Activated CD4-positive, alpha-beta T cell treated with anti-CD3 and anti-CD28 coated beads for 48 hours (primary cell): Measurements from ENCODE around the gene IQGAP2.

Source experiments
- DNase-seq: peaks from one replicate; pipeline ENCODE4 v3.0.0-alpha.2; 2020

The IQGAP2 gene

DNA sequence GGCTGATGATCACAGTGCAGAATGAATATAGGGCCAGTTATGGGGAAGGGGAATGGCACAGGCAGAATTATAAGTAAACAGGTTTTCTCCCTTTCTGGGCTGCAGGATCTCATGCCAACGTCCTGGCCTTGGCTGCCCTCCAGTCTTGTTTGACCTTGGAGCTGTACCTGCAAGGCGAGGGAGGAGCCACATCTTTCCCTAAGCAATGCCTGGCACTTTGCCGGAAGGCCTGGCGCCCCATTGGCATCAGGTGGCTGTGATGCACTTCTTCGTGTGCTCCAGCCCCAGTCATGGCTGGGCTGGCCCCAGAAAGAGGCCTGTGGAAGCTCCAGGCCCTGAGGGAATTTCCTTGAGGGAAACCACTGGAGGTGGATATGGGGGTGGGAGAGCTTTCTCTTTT is 16.7 kb upstream of the IQGAP2 start:
- DNase-seq: no peak

DNA sequence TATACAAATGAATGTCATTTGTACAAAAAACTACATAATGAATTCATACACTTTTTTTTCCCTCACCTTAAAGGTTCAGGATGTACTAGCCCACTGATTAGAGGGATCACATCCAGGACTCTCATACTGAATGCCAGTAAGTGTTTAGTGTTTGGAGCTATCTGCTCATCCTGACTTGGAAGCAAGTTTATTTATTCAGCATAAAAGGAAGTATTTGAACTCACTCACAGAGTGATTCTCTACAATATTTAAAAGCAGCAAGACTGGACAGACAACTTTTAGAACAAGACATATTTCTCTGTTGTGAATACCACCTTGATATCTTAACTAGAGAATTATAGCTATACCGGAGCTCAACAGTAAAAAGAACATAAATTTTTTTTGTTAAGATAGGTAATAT is 14.8 kb upstream of the IQGAP2 start:
- DNase-seq: no peak

DNA sequence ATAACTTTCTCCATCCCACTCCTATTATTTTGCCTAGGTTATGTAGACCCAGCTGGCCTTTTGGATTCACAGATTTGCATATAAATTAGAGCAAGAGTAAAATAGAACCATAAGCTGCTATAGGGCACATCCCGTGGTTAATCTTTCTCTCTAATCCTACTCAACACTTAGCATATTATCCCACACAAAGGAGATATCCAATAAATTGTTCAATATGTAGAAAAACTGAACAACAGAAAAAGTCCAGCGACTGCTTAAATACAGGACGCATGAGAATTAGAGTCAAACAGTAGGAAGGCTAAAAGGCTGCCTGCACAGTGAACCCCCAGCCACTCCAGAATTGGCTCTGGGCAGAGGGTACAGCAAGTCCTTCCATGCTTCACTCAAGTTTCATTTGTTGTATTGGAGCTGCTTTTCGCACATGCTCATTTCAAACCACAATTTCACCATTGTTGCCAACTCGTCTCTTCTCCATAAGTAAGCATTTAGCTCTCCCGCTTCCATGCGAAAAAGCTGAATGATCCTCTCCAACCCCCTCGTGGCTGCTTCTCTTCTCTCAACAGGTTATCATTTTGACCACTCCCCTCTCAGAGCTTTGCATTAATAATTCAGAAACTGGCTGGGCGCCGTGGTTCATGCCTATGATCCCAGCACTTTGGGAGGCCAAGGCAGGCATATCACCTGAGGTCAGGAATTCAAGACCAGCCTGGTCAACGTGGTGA is 14.1 kb upstream of the IQGAP2 start:
- DNase-seq: no peak

DNA sequence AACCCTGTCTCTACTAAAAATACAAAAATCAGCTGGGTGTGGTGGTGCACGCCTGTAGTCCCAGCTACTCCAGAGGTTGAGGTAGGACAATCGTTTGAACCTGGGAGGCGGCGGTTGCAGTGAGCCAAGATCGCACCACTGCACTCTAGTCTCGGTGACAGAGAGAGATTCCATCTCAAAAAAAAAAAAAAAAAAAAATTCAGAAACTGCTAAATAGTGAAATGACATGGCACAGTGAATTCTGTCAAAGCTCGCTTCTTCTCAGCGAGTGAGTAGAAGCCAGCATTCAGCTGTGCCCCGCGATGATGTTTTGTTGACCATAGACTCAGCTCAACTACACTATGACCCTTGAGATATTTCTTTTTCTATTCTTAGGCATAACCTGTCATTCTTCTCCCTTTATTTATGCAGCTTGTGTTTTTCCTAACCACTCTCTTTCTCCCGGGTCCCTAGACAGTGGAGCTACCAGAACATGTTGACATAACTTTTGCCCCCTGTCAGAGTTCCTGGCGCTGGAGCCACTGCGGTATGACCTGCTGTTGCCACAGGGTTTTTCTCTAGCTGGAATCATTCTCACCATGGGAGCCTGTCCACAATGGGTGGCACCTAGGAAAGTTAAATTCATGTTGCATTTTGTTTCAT is 13.5 kb upstream of the IQGAP2 start:
- DNase-seq: no peak

DNA sequence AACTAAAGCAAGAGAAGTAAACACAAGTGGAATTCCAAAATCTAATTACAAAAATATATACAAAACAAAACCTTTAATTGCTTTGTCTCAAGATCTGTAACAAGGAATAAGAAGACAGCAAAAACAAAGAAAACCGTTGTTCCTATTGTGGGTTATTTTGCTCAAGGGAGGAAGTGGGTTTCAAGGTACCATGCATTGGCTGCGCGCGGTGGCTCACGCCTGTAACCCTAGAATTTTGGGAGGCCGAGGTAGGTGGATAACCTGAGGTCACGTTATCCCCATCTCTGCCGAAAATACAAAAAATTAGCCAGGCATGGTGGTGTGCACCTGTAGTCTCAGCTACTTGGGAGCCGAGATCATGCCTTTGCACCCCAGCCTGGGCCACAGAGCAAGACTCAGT is 12.1 kb upstream of the IQGAP2 start:
- no peak for DNase-seq

DNA sequence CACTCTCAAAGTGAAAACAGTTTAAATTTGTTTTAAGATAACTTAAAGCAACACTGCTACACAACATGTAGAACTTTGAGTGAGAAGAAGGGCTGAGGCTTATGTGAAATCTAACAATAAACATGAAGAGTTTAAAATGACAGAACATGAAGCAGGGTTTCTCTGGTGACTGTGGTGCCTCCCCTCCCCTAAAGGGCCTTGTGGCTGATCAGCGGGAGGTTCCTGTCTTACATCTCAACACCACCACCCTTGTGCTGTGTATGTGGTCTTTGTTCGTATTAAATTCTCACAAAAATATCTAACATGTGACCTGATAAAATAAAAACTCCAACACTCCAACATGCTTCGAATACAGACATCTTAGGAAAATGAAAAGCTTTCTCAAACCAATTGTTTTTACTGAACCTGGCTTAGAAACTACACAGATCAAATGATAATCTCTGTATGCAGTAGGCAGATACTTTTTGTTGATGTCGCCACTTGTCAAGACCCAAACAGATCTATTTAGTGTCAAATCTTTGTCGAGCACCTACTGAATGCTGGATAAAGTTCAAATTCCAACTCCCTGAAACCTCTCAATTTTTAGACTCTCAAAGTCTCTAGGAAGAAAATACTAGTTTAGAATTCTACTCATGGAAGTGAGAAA is 9.9 kb upstream of the IQGAP2 start:
- DNase-seq: no peak

DNA sequence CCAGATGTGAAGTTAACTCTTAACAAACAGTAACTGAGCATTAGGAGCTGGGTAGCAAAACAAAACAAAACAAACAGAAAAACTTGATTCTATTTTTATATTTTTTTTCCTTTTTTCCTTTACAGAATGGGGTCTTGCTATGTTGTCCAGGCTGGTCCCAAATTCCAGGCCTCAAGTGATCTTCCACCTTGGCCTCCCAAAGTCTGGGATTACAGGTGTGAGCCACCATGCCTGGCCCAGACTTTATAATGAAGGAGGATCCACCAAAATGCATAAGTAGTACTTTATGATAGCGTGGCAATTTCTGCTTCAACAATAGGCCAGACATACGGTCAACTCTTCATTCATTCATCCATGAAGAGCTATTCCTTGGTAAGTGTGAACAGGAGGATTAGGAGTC is 5.9 kb upstream of the IQGAP2 start:
- DNase-seq: no peak

DNA sequence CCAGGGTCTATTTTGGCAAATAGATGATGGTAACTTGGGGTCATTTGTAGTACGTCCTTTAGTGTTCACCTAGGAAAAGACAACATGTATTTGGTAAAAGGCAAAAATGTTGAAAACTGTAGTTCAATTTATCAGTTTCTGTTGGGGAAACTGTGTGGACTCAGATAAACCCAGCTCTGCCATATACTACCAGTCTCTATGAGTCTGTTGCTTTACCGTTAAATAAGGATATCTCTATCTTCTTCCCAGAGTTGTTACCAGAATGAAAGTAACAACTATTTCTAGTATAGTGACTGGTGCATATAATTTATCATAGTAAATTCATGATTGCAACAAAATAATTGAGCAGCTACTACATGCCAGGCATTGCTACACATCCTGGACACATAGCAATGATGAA is 3.8 kb upstream of the IQGAP2 start:
- DNase-seq: no peak

DNA sequence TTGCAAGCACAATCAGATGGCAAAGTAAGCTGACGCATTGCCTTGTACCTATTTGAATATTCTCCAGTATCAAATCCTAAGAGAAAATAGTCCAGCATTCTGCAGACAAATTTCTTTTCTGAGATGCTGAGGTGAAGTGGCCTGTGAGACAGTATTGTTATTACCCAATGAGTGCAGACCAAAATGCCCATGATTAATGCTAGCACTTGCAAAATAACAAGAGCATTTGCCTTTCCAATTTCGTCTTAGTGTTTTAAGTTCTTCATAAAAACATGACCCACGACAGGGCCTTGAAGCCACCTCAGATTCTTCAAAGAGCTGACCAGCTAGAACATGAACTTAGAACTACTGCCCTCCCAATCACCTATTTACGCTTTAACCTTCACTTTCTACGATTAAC is 2.6 kb upstream of the IQGAP2 start:
- no peak for DNase-seq

DNA sequence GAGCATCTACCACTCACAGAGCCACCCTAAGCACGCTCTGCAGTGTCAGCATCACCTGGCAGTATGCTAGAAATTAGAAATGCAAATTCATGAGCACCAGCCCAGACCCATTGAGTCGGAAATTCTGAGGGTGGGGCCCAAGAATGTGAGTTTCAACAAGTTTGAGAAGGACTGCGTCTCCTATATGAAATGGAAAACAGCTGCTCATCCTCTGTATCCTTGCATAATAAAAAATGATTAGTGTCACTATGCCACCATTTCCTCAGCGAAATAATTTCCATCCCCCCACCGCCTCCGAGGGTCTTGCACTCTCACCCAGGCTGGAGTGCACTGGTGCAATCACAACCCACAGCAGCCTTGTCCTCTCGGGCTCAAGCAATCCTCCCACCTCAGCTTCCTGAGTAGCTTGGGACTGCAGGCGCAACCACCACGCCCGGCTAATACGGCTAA is 1.3 kb upstream of the IQGAP2 start:
- peak; percentile 54 for DNase-seq

DNA sequence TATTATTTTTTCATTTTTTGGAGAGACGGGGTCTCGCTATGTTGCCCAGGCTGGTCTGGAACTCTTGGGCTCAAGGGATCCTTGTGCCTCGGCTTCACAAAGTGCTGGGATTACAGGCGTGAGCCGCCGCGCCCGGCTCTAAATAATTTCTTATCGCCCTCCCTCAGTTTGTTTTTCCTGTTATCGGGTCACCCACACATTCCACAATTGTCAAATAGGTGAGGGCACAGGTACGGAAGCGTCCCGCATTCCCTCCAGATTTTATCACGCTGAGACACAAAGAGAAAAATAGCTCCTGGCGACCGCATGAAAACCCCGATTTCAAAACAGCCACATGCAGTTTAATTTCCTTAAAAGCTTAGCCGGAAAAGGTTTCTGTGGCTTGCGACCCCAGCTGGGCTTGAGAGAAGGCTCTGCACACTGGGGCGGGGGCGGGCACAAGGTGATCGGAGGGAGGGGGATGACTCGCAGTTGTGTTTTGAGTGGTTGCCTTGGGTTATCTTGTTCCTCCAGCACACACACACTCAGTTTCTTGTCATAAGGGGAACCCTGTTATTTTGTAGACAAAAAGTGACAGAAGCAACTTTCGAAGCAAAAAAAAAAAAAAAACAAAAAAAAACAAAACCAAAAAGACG is 717 bp upstream of the IQGAP2 start:
- DNase-seq: peak; percentile 89

DNA sequence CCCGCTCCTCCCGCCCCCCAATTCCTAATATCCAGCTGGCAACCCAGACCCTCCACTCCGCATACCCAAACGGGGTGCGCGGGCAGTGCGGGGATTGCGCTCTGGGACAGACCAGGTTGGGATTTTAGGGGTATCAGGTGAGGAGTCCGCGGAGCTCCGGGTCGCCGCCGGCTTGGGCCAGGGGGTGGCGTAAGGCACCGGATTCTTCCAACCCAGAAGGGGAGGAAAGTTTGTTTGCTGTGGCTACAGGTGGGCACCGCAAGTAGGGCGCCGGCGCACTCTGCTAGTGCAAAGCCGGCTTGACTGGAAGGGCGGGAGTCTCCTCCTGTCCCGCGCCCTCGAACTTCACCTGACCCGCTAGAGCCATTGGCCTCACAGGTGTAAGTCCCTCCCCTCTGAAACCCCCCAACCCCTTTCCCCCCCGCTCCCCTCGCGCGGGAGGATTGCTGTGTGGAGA is 709 bp downstream of the IQGAP2 start:
- peak; percentile 77 for DNase-seq

DNA sequence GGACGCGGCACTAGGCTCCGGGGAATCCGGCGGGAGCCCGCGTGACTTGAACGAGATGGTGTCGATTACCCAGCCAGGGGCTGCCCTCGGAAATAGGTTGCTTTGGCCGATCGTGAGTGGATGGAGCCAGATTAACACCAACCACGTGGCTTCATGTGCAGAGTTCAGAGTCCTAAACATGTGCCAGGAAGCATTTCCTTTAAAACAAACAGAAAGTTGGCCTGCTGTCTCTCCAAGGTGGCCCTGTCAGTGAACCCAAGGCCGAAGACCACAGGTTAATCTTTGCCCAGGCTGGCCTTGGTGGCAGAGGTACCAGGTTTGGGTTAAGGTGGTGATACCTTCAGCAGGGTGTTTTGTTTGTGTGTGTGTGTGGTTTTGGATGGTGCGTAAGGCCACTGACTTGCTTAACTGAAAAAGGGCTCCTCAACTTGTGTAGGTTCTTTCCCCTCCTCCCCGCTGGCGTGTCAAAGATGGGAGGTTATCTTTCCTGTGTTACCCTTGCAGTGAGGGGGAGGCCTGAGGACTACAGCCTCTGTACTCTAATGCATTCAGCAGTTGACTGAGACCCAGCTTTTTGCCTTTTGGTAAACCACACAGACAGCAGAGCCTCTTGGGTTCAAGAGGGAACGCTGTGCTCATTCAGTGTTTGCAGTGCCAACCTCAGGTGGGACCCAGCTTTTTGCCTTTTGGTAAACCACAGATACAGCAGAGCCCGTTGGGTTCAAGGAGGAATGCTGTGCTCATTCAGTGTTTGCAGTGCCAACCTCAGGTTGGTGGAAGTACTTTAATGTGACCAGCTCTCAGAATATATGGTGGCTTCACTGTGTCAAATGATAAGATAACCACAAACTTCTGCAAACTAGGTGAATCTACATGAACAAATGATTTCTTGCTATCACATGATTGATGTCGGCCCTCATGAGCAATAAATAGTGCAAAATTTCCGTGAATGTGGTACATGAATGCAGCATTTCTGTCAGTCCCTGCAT is 1.4 kb downstream of the IQGAP2 start:
- DNase-seq: peak; percentile 83

DNA sequence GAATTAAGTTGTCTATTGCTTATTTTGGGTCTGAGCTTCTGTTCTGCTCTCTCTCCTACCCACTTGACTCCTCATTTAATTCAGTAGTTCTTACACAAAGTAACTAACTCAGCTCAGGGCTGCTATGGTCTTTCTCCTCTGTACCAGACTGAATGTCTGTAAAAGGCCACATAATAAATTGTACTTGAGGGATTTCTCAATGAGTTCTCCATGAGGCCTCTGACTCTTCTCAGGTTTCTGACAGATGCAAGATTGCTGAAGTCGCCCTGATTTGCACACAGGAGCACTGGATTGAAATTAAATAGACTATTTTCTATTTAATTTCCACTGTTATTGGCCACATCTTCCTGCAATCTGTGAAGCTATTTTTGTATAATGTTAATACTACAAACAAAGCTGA is 2.9 kb downstream of the IQGAP2 start:
- DNase-seq: no peak

DNA sequence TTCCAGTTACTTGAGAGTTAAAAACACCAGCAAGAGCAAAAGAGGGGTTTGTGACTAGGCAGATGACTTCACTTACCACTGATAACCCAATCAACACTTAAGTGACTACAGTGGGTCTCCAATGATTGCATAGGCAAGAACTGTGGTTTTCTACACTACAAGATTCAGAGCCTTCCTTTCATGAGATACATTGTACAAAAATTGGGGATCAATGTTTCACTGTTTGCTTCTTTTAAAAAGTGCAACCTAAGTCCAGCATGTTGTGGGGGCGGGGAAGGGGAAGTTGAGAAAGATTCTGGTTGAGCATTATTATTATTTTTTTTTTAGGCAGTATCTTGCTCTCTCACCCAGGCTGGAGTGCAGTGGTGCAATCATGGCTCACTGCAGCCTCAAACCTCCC is 3.6 kb downstream of the IQGAP2 start:
- DNase-seq: no peak

DNA sequence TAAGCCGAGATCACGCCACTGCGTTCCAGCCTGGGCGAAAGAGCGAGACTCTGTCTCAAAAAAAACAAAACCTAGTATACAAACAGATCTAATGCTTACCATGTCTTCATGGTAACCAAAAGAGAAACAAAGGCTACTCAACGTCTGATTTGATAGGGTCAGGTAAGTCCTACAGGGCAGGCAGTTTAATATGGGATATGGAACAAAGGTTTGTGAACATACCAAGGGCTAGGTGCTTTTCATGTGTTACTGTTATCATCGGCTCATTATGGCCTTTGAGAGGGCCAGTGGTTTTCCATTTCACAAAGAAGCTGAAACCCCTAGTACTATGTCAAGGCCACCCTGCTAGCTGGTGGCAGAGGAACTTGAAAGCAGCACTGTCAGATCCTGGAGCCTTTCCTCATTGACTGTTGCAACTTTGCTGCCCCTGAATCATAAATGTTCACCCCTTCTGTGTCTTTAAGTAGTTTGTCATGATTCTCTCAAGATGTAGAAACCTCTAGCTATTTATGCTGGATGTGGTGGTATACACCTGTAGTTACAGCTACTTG is 5.1 kb downstream of the IQGAP2 start:
- DNase-seq: no peak

DNA sequence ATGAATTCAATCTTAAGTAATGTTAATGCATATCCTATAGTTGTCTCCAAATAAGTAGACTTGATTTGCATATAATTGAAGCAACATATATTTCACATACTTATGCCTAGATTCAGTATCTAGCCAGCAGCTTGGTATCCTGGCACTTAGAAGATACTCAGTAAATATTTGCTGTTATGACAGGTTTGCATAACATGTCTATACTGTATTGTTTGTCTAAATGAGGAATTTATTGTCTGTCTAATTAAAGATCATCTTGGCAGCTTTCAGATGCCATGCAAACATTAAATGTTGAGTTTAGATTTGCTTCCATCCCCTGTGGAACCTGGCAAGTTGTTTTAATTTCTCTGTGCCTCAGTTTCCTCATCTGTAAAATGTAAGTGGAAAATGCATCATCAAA is 9.4 kb downstream of the IQGAP2 start:
- no peak for DNase-seq

DNA sequence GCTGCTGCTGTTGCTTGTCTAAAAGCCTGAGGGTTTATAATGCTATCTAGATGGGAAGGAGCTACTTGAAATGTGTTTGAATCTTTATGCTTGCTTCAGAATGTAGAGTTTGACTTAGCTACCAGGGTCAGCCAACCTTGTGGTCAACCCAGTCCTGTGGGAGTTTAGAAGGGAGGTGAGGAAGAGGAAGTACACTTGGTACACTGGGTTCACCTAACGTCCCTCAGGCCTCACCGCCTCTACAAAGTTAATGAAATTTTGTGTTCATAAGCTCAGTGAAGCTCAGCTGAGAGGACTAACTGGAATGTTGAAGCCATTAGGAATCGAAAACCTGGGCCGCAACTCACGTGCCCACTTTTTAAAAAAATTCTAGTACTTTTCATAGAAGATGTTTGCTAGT is 10.7 kb downstream of the IQGAP2 start:
- no peak for DNase-seq

DNA sequence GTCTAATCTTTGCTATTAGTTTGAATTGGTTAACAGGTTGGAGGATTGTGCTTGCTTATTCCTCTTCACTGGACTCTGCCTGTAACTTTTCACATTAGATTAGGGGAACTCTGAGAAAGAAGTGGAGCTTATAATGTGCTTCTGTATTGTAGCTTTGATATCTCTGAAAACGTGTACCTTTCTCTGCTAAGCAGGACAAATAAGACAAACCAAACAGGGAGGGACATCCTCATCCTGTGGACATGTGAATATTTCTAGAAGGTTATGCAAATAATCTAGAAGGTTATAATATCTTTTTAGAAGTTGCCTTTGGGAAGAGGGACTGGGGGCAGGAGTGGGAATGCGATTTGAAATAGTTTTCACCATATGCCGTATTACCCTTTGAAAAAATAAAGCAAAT is 11.7 kb downstream of the IQGAP2 start:
- DNase-seq: no peak

DNA sequence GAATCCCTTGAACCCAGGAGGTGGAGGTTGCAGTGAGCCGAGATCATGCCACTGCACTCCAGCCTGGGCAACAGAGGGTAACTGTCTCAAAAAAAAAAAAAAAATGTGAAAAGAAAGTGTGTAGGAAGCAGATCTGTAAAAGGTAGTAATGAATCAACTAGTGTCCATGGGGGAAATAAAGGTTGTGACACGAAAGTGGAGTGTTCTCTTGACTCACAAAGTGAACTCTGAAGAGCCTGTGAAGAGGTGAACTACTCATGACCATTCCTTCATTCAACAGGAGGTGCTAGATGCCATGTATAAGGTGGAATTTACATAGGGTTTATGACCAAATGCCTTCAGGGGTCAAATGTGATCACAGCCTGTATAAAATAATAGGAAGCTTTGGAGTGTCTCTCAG is 12.8 kb downstream of the IQGAP2 start:
- no peak for DNase-seq

DNA sequence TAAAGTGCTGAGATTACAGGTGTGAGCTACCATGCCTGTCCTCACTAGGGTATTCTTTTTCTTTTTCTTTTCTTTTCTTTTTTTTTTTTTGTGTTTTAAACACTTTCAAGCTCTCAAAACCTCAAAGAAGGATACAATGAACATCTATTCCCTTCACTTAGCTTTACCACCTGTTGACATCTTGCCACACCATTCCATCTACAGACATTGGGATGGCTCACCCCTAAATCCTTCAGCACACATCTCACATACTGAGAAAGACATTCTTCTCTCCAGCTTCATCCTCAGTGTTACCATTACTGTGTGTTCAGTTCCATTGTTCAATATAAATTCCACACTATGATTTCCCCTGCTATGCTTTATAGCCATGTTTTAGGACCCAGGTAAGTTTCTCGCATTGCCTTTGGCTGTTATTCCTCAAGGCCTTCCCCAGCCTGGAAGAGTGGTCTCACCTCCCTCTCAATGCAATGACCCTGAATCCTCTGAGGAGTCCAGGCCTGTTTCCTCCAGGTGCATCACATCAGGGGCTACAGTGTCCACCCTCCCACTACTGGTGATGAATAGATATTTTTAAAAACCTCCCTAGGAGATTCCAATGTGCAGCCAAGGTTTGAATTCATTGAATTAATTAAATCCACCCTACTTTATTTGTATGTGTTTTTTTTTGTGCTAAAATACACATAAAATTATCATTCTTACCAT is 16.7 kb downstream of the IQGAP2 start:
- no peak for DNase-seq

DNA sequence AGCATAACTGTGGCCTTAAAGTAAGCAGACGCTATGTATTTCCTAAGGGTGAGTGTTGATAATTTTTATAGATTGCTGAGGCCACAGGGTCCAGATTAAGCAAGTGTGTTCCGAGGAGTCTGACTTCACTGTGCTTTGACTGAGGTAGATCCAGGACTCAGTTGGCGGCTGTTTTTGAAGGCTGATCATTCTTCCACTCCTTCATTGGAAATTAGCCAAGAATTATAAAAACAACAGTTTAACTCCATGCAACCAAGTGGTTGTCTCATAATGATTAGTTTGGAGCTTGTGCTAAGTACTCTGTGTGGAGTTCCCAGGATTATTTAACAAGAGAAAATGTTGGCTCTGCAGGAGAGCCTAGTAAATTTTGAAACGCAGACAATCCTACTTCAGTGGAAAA is 19.1 kb downstream of the IQGAP2 start:
- DNase-seq: no peak
